22Rv1 (cell line): ENCODE results near the gene ESYT2.

Experiments used
- H3K27ac ChIP-seq: fragments of 450-650 bp; 2 replicates; pipeline ENCODE4 v1.5.1; 2017
- CTCF ChIP-seq: fragments of 450-650 bp; IDR thresholded peaks from 2 replicates; pipeline ENCODE4 v1.5.1; 2017; ENCODE audit warnings: mild to moderate bottlenecking
- ZFX ChIP-seq: fragments of 450-650 bp; IDR thresholded peaks from 2 replicates; pipeline ENCODE4 v1.6.1; 2017; ENCODE audit warnings: antibody characterized with exemption, borderline replicate concordance

The ESYT2 gene

DNA sequence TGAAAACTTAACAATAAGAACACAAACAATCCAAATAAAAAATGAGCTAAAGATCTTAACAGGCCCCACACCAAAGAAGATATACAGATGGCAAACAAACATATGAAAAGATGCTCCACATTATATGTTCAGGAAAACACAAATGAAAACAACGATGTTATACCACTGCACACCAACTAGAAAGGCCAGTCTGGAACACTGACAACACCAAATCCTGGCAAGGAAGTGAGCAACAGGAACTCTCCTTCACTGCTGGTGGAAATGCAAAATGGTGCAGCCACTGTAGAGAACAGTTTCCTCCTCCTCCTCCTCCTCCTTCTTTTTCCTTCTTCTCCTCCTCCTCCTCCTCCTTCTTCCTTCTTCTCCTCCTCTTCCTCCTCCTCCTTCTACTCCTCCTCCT is 112.5 kb downstream of the ESYT2 start:
- H3K27ac ChIP-seq: no peak overlapping the region
- TF ChIP-seq CTCF (no peak), ZFX (no peak)

DNA sequence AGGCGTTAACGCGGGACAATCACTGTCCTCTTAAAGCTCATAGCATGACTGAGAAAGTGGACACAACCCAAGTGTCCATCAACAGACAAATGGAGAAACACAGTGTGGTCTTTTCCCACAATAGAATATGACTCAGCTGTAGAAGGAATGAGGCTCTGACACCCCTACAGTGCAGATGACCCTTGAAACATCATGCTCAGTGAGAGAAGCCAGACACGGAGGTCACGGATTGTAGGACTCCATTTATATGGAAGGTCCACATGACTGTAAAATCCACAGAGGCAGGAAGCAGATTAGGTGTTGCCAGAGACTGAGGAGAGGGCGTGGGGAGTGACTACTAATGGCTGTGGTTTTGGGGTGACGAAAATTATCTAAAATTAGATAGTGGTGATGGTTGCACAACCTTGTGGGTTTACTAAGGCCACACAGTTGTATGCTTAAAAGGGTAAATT is 118.6 kb downstream of the ESYT2 start:
- H3K27ac ChIP-seq: no peak overlapping the region

GRCh38 chr7:158707610-158708009 is 121.7 kb downstream of the ESYT2 start:
- TF ChIP-seq CTCF (no peak), ZFX (no peak)
- H3K27ac ChIP-seq: no peak overlapping the region

More for the DNA sequence above, 118.6 kb downstream of the ESYT2 start:
- TF ChIP-seq ZFX: no peak
- TF ChIP-seq CTCF: no peak

DNA sequence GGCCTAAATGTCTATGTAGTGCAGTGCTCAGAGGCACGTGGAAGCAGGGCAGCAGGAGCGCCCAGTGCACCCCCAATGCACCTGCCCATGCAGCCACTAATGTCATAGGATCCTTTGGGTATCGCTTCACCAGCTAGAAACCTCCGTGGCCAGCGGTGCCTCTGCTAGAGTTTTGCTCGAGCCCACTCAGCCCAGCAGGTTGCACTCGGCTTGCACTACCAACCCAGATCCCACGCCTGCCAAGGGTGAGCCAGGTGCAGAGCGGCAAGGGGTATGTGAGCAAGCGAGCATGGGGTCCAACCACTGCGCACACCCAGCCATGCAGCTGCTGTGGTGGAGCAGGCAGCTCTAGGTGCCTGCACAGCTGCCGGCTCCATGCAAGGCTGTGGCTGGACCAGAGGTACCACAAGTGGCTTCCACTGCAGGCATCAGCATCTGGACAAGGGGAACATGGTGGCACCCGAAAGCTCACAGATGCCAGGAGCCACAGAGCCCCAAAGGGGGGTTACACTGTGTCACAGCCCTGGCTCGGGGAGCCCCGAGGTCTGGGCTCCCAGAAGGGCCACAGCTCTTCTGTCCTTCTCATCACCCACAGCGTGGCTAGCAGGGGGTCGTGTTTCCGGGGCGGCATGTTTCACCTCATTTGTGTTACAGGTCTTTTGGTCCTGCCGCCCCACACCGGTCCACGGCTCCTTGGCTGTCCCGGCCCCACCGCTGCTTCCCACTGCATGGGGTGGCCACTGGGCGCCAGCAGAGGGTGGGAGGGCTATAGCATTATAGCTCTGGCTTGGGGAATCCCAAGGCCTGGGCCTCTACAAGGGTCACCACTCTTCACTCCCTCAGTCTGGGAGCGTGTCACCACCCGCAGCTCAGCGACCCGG is 122.4 kb downstream of the ESYT2 start:
- H3K27ac ChIP-seq: no peak overlapping the region

GRCh38 chr7:158706273-158706704 is 123.0 kb downstream of the ESYT2 start:
- H3K27ac ChIP-seq: no peak overlapping the region

More for the DNA sequence above, 122.4 kb downstream of the ESYT2 start:
- TF ChIP-seq CTCF (no peak), ZFX (no peak)

GRCh38 chr7:158705234-158705850 is 124.0 kb downstream of the ESYT2 start:
- TF ChIP-seq ZFX (no peak), CTCF (no peak)
- peak overlapping the region; percentile 86 for H3K27ac ChIP-seq

More at GRCh38 chr7:158706273-158706704, 123.0 kb downstream of the ESYT2 start:
- TF ChIP-seq CTCF (no peak), ZFX (no peak)
